Activated gamma-delta T cell treated with anti-CD3 and anti-CD28 coated beads, Interleukin-2, amount 50 U/mL, for 16 hours (primary cell): ENCODE results near the gene POU3F3.

Experiments used
- DNase-seq: peaks from one replicate; pipeline ENCODE4 v3.0.0-alpha.2; 2020; ENCODE audit warnings: low read depth

The POU3F3 gene

DNA sequence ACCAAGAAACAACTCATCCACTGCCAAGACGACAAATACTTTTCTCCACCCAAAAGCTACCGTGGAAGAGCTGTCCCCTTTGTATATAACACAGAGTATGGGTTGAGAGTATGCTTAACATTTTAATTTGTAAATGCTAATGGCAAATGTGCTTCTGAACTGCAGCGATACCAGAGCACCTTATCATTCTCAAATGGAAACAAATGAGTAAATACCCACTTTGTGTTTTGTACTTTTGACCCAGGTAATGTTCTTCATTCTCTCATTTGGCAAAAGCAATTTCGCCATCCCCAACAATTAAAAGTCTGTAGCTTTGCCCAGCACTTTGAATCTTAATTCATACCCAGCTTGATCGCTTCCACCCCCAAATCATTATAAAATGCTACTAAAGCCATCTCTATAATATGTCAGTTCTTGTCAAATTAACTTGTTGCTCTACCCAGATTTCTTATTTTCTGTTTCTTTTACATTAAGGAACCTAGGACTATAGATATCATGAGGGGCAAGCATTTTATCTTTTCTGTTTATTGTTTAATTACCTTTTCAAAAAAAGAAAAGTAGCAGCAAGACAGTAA lies 6.2 kb upstream of the POU3F3 start:
- DNase-seq = no peak

- DNase-seq = no peak
Observed at GRCh38 chr2:104848526-104848925, 5.4 kb upstream of the POU3F3 start.

GRCh38 chr2:104849101-104849500 lies 4.8 kb upstream of the POU3F3 start:
- no peak for DNase-seq

GRCh38 chr2:104849618-104850141 lies 4.2 kb upstream of the POU3F3 start:
- peak; percentile 39 for DNase-seq

- DNase-seq = no peak
Observed at GRCh38 chr2:104850361-104851290, 3.3 kb upstream of the POU3F3 start.

DNA sequence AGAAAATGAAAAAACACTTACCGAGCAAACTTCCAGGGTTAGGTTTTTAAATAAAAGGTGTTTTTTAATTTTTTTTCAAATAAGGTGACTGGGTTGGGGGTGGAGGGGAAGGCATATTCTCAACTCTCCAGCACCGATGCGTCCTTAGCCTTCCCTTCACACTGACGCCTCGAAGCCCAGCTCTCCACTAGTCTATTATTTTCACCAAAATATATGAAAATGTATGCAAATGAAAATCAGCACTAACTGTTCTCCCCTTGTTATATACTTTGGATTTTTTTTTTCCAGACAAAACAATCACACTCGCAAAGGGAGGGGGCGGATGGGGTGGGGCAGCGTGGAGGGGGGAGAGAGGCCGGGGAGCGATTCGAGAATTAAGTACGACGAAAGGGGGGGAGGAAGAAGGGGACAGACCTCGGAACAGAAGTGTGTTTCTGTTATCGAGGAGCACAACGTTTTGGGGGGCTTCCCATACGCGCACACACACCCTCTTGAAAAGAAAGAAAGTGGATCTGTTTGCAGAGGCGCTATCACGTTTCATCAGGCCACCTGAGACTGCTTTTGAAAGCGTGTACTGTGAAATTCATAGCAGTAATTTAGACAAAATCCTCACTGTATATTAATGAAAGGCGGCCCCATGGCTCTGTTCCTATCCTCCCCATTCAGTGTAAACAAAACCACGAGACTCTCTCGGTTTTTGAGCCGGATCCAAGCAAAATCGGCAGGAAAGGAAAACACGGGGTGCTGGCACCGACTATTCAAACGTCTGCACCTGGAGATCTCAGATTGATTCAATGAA lies 2.4 kb upstream of the POU3F3 start:
- DNase-seq = no peak

- DNase-seq = no peak
Observed at GRCh38 chr2:104852090-104852666, 1.7 kb upstream of the POU3F3 start.

DNA sequence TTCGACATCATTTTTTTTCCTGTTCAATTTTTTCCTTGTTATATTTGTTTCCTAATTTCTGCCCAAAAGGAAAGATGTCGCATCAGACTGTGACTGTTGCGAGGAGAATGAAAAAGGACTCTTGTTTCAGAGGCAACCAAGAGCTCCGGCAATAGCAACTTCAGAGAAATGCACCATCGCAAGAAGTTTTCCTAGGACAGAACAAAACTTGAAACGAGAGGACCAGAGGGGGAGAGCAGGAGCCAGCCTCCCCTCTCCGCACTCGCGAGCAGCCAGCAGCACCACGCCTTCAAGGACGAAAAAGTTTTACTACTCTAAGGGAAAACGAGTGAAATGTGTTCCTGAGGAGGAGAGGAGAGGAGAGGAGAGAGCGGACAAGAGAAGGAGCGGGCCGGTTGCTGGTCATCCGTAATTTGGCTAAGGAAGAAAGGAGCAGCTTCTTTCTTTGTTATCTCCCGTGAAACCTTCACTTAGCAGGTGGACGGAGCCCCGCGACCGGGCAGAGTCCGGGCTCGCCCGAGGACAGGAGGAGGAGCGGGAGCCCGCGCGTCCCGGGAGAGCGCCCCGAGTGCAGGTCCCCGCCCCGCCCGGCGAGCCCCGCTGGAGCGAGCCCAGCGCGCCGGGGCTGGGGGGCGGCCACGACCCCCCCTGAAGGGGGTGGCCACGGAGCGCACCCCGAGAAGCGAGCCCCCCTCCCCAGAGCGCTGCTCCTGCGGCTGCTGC lies 744 bp downstream of the POU3F3 start:
- no peak for DNase-seq

- no peak for DNase-seq
Observed at GRCh38 chr2:104855221-104856085, 1.5 kb downstream of the POU3F3 start.

- DNase-seq = no peak
Observed at GRCh38 chr2:104856086-104856972, 2.4 kb downstream of the POU3F3 start.

DNA sequence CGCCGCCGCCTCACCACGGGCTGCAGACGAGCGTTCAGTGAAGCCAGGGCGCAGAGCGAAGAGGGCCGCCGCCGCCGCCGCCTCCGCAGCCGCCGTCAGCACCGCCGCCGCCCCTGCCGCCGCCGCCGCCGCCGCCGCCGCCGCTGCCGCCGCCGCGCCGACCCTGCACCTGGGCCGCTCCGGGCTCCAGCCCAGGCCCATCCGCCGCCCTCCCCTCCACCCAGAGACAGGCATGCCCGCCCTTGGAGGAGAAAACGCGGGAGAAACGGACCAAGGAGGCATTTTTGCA lies 3.0 kb downstream of the POU3F3 start:
- DNase-seq = no peak

- no peak for DNase-seq
Observed at GRCh38 chr2:104857262-104858005, 3.5 kb downstream of the POU3F3 start.

DNA sequence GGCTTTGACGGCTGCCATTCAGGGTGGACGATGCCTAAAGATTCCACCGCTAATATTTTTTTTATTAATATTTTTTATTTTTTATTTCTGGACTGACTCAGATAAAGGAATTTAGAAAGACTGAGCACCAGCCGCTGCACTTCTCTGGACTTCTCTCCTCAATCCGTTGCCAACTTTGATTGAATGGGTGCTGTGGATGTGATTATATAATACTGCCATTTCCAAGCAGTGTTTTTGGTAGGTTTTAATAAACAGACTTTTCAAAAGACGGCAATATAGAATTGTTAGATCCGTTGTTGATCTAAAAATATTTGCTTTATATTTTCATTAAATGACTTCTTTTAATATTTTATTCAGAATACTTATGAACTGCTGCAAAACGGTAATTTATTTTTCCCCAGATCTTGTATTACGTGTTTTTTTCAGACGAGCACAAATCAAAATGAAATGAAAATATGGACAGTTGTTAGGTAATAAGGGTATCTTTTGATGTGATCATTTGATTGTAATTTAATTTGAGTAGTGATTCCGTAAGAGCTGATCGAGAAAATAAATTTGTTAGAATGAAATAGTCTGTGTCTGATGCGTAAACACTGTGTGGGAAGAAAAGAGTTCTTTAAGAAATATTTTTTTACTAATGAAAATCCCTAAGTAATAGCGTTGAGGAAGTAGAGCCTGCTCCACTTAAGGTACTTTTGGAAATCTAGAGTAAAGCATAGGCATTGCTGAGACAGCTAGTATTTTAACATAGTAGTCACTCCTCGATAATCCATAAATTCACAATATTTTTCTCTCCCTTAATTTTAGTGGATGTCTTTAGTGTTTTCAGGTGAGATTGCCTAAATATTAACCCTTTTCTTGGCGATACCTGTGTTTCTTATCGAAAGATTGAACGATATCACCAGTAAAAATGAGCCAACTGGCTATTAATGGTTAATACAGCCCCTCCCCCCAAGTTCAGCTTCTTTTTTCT lies 4.4 kb downstream of the POU3F3 start:
- no peak for DNase-seq

DNA sequence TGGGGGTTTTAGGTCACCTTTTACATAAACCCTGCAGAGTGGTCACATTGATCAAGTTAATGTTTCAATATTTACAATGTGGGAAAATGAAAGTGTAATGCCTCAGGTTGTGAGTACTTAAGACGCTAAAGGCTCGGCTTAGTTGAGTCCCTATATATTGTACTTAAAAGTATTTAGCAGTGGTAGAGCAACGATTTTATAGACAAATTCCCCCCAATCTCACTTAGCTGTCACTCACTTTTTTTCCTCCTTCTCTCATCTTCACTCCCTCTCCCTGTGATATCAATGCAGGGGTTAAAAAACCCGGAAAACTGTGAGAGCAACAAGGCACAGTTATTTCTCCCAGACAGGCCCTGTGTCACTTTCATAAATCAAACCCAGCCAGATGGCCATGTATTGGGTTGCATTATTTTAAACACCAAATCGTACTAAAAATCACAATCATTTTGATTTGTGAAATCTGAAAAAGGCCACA lies 5.4 kb downstream of the POU3F3 start:
- DNase-seq = no peak

DNA sequence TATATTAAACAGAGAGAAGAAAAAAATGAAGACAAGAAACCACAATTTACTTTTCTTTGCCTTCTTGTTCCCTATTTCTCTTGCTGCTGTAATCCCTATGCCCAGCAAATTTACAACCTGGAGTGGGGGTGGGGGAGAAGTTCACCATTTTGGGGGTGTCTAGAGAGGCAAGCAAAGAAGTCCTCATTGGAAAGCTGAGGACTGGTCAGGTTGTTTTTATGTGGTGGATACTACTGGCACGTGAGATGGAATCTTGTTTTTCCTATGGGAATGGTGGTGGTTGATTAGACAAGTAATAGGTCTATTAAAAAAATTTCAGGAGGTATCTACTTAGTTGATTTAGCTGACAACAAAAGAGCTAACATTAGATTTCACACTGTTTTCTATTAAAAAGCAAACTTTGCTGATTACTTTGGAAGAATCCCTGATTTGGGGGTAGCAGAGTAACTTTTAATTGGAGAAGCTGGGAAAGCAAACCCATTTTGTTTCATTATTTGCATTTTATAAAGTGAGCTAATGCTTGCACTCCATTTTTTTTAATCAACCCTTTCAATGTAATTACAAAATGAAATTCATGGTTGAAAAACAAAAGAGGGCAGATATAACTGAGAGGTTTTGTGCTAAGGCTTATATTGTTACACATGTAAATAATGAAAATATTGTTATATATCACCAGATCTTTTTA lies 6.0 kb downstream of the POU3F3 start:
- no peak for DNase-seq

- DNase-seq = no peak
Observed at GRCh38 chr2:104860451-104860790, 6.5 kb downstream of the POU3F3 start.
